Stomach (tissue), 9 donors: ENCODE data around the gene TSPAN1. TPM values are rescaled to one million over a fixed set of nuclear protein-coding genes. Genes with fewer than 3 reads are reported as not detected.

Experiments
- DNase-seq, 2 donors: peaks; one replicate each; pipeline versions ENCODE4 v3.0.0 to v3.0.0-alpha.2; 2013 to 2019
- H3K27ac ChIP-seq, 5 donors: fragments of 200-600 bp in 4 of 5; sonication (generic) in 4 of 5; one replicate each; pipeline ENCODE4 v1.5.1; 2013 to 2019; ENCODE audit warnings: mild to moderate bottlenecking in 1 of 5, moderate library complexity in 1 of 5
- H3K27me3 ChIP-seq, 3 donors: fragments of 200-600 bp; sonication (generic); one replicate each; pipeline ENCODE4 v1.5.1; 2017 to 2019; ENCODE audit warnings: mixed run types in 1 of 3
- H3K36me3 ChIP-seq, 4 donors: fragments of 200-600 bp; sonication (generic); 1 replicate in 3 of 4; 2 replicates in 1 of 4; pipeline ENCODE4 v1.5.1; 2016 to 2019
- H3K4me1 ChIP-seq, 4 donors: fragments of 200-600 bp; sonication (generic); one replicate each; pipeline ENCODE4 v1.5.1; 2016 to 2019
- H3K4me3 ChIP-seq, 4 donors: fragments of 200-600 bp; sonication (generic) in 3 of 4; one replicate each; pipeline ENCODE4 v1.5.1; 2016 to 2019; ENCODE audit warnings: mild to moderate bottlenecking in 1 of 4
- H3K9me3 ChIP-seq, 4 donors: fragments of 200-600 bp; sonication (generic); one replicate each; pipeline ENCODE4 v1.5.1; 2016 to 2019
- EP300 ChIP-seq: sonication (generic); formaldehyde crosslinking; IDR thresholded peaks from one replicate; pipeline ENCODE4 v1.6.1; 2017; ENCODE audit warnings: antibody characterized with exemption
- POLR2A ChIP-seq, 4 donors: fragments of 450-650 bp; IDR thresholded peaks; one replicate each; pipeline ENCODE4 v1.6.1; 2016; ENCODE audit warnings: antibody characterized with exemption in 4 of 4, control low read depth in 2 of 4, mild to moderate bottlenecking in 1 of 4, moderate library complexity in 1 of 4
- POLR2AphosphoS5 ChIP-seq, 3 donors: sonication (generic); formaldehyde crosslinking; IDR thresholded peaks; one replicate each; pipeline ENCODE4 v1.6.1; 2016; ENCODE audit warnings: antibody characterized with exemption in 3 of 3
- WGBS, 5 donors: extraction: QIAGEN DNeasy Blood & Tissue Kit in 3 of 5; methylation state at CpG; one replicate each; pipeline versions ENCODE4 v1.1.5 to v1.1.7; 2013 to 2018; 5-methylcytosine and 5-hydroxymethylcytosine counted together
- intact Hi-C: fragments of 100-400 bp; cut with DNase I; formaldehyde crosslinking; loops from one replicate; pipeline ENCODE4 v1.15.1; 2023; ENCODE audit warnings: low total_unique reads
- polyA plus RNA-seq, 3 donors: library from polyadenylated mRNA; stranded (reverse); fragments of 200-250 nt; gene quantifications; one replicate each; pipeline ENCODE4 v1.2.3, GENCODE V29; 2013
- total RNA-seq, 5 donors: library from RNA; depleted of rRNA; stranded (reverse); fragments of >200 nt; gene quantifications; one replicate each; pipeline versions ENCODE4 v1.1.0 to v1.2.3, GENCODE V29; 2014 to 2016
- TF ChIP-seq, protein P1 (sequence below), 7 experiments: fragments of 450-650 bp in 4 of 7; fragments of 200-600 bp in 3 of 7; sonication (generic) in 3 of 7; IDR thresholded peaks; one replicate each; pipeline ENCODE4 v1.5.1; 2016 to 2019; ENCODE audit warnings: antibody characterized with exemption in 7 of 7, control low read depth in 2 of 7, mild to moderate bottlenecking in 1 of 7
- donor health status: healthy with polysubstance abuse.
- donor health status: Bipolar disorder and iron deficiency.
- donor health status: healthy.

Gene TSPAN1
- total and polyA plus RNA-seq, 8 donors, result 35.9 to 154 (median 73.0) TPM

DNA sequence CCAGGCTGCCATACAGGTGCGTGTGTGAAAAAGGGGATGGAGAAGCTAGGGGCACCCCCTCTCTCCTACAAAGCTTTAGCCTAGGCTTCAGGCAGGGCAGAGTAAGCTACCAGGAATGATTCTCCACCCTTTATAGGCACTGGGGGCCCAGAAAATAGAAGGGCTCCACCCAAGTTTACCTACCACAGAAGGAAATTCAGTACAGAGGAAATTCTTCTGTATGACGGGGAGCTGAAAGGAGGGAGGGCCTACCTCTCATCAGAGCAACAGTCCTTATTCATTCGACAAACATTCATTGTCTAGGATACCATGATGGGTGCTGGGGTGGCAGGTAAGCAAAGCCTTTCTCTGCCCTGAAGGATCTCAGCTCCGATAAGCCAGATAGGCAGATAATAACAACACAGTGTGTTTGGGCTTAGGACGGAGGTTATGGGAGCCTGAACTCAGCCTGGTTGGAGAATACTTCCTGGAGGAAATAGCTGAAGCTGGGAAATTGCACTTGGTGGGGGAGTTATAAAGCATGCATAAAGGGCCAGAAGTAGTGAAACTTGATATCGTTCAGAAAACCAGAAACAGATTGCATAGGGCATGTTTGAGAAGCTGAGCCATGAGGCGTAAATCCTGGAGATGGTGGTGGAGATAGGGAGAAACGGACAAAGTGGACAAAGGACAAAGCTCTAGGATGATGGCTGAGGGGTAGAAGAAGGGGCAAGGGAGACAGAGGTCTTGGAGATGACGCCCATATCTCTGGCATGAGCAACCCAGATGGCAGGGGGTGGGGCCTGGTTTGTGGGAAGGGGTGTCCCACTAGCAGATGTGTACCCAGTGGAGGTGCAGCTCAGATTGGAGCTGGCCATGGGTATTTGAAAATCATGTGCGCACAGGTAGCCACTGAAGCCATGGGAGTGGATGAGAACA is 6.7 kb downstream of the TSPAN1 start:
- TF ChIP-seq POLR2AphosphoS5 (IDR thresholded peaks at IDR 0.05), result peak in 2 of 3 donors; percentile 41 to 43
- TF ChIP-seq, protein P1, sequence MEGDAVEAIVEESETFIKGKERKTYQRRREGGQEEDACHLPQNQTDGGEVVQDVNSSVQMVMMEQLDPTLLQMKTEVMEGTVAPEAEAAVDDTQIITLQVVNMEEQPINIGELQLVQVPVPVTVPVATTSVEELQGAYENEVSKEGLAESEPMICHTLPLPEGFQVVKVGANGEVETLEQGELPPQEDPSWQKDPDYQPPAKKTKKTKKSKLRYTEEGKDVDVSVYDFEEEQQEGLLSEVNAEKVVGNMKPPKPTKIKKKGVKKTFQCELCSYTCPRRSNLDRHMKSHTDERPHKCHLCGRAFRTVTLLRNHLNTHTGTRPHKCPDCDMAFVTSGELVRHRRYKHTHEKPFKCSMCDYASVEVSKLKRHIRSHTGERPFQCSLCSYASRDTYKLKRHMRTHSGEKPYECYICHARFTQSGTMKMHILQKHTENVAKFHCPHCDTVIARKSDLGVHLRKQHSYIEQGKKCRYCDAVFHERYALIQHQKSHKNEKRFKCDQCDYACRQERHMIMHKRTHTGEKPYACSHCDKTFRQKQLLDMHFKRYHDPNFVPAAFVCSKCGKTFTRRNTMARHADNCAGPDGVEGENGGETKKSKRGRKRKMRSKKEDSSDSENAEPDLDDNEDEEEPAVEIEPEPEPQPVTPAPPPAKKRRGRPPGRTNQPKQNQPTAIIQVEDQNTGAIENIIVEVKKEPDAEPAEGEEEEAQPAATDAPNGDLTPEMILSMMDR (IDR thresholded peaks at IDR 0.05), result peak in 1 of 7 experiments; percentile 12
- no peak for TF ChIP-seq EP300
- TF ChIP-seq POLR2A (IDR thresholded peaks at IDR 0.05), result no peak
- peaks cover 22 to 65% (median 52%) of the 10 kb centered on the region in 4 donors for H3K4me1 ChIP-seq
- H3K4me3 ChIP-seq, result peak overlapping the region; percentile 21 to 39 (median 31)
- peak overlapping the region; percentile 85 to 90 (median 88) for H3K27ac ChIP-seq
- H3K9me3 ChIP-seq, result no peaks in the 10 kb centered on the region
- H3K27me3 ChIP-seq, result no peaks in the 10 kb centered on the region
- H3K36me3 ChIP-seq, result peaks cover 0 to 8% (median 2%) of the 10 kb centered on the region in 4 donors
- intact Hi-C loops, result no loop called here
- WGBS, 5 donors, result 31 to 49% (median 37%) methylated on average over 10 of the region's 10 CpGs
- DNase-seq, result peak in 1 of 2 donors; percentile 69

DNA sequence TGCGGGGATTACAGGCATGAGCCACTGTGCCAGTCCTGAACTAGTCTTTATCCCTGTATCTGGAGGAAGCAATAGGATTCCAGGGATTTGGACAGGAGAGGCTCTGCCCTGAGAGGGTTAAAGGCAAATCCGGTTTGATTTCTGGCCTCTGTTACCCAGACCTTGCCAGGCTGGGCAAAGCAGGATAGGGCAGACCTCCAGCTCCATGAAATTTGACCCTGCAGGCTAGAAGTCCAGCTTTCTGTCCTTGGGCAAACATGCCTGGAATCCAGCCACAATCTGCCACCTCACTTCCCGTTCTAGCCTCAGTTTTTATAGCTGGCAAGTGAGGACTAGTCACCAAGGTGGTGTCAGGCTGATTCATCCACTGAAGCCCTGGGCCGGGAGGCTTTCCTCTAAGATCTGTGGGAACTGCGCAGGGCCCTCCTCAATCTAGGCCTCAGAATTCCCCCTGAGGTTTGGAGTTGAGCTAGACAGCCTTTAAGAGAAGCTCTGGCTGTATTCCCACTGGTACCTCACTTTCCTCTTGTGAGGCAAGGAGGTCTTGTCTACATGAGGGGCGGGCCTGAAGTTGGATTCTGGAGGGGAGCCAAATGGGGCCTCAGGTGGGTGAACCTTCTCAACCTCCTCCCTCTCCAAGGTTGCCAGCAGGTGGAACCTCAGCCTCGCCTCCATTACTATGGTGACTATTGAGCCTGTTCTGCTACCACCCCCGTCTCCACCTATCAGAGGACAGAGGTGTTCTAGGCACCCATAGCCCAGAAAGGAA is 8.4 kb downstream of the TSPAN1 start:
- TF ChIP-seq POLR2AphosphoS5 (IDR thresholded peaks at IDR 0.05), result peak; percentile 11 to 90 (median 73)
- no peak for TF ChIP-seq POLR2A (IDR thresholded peaks at IDR 0.05)
- intact Hi-C loops, result no loop called here
- 28 to 41% (median 36%) methylated on average over 8 of the region's 8 CpGs for WGBS, 5 donors
- Histone ChIP-seq H3K9me3 (no peaks in the 10 kb centered on the region), H3K36me3 (peaks cover 0 to 20% (median 16%) of the 10 kb centered on the region in 4 donors), H3K4me1 (peaks cover 35 to 79% (median 67%) of the 10 kb centered on the region in 4 donors), H3K27me3 (no peaks in the 10 kb centered on the region), H3K4me3 (peak overlapping the region in 3 of 4 donors; percentile 6 to 37 (median 7)), H3K27ac (peak overlapping the region; percentile 85 to 90 (median 88))
- DNase-seq, result peak; percentile 94

DNA sequence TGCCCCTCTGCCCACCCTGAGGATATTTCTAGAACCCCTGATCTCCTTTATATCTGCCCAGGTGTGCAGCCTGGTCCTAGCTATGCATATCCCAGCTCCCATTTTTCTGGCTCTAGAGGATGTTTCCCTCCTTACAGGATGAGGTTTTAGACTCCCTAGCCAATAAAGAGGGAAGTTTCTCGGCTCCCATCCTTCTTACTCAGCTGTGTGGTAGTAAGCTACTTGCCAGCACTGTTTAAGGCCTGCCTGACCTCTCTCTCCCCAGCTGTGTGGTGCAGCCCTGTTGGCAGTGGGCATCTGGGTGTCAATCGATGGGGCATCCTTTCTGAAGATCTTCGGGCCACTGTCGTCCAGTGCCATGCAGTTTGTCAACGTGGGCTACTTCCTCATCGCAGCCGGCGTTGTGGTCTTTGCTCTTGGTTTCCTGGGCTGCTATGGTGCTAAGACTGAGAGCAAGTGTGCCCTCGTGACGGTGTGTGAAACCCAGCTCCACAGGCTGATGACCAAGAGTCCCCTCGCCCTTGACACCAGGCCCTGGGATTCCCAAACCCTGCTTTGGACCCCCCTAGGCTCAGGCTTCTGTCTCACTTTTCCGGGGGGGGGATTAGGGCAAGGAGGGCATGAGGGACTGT is 9.2 kb downstream of the TSPAN1 start:
- TF ChIP-seq EP300, result no peak
- TF ChIP-seq POLR2A (IDR thresholded peaks at IDR 0.05), result no peak
- TF ChIP-seq, protein P1 (IDR thresholded peaks at IDR 0.05), result no peak
- TF ChIP-seq POLR2AphosphoS5 (IDR thresholded peaks at IDR 0.05), result no peak
- Histone ChIP-seq H3K27ac (peak overlapping the region; percentile 85 to 90 (median 88)), H3K36me3 (peaks cover 0 to 26% (median 24%) of the 10 kb centered on the region in 4 donors), H3K27me3 (no peaks in the 10 kb centered on the region), H3K4me1 (peaks cover 41 to 84% (median 75%) of the 10 kb centered on the region in 4 donors), H3K9me3 (no peaks in the 10 kb centered on the region), H3K4me3 (peak overlapping the region in 2 of 4 donors; percentile 10 to 15)
- no peak for DNase-seq
- 69 to 74% (median 72%) methylated on average over 9 to 12 of the region's 12 CpGs for WGBS, 5 donors
- intact Hi-C loops, result no loop called here

DNA sequence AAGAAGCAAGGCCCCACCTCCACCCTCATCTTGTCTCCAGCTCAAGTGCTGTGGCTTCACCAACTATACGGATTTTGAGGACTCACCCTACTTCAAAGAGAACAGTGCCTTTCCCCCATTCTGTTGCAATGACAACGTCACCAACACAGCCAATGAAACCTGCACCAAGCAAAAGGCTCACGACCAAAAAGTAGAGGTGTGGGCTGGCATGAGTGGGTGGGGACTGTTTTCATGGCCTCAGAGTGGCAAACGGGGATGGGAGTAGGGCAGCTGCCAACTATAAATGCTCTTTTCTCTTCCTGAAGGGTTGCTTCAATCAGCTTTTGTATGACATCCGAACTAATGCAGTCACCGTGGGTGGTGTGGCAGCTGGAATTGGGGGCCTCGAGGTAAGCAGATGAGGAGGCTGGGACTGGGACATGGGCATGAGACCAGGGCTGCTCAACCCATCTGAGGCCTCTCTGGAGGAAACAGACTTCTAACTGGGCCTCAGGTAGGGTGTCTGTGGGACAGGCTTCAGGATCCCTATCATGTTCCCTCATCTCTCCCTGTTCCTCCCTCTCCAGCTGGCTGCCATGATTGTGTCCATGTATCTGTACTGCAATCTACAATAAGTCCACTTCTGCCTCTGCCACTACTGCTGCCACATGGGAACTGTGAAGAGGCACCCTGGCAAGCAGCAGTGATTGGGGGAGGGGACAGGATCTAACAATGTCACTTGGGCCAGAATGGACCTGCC is 10.2 kb downstream of the TSPAN1 start:
- Histone ChIP-seq H3K36me3 (peaks cover 0 to 36% (median 34%) of the 10 kb centered on the region in 4 donors), H3K9me3 (no peaks in the 10 kb centered on the region), H3K27me3 (no peaks in the 10 kb centered on the region), H3K4me1 (peaks cover 47 to 79% (median 75%) of the 10 kb centered on the region in 4 donors), H3K27ac (peak overlapping the region; percentile 85 to 90 (median 88)), H3K4me3 (peak overlapping the region in 1 of 4 donors; percentile 15)
- TF ChIP-seq POLR2AphosphoS5 (IDR thresholded peaks at IDR 0.05), result no peak
- TF ChIP-seq EP300, result no peak
- DNase-seq, result no peak
- intact Hi-C loops, result no loop called here
- 63 to 73% (median 69%) methylated on average over 4 to 7 of the region's 7 CpGs for WGBS, 5 donors
